GM21528 (cell line): ENCODE data around the gene GPR35.

ENCODE experiments used
- ATAC-seq: cut with Tn5 transposase; IDR thresholded peaks from one replicate; pipeline ENCODE4 v1.9.1; 2021; ENCODE audit warnings: mild to moderate bottlenecking, moderate library complexity; ENCODE audit not compliant: unreplicated experiment, low FRiP score

The GPR35 gene

GRCh38 chr2:240624950-240625621 is at the start of gene GPR35:
Gene GPR35, plus strand, starts transcription at chr2:240625480. Its CDS starts 4,473 bp downstream, at chr2:240629953.
- peak; percentile 15 for ATAC-seq

GRCh38 chr2:240576036-240576435 is 49.2 kb upstream of the GPR35 start:
- ATAC-seq: no peak

- no peak for ATAC-seq
Observed at GRCh38 chr2:240576436-240577205, 48.7 kb upstream of the GPR35 start.

- no peak for ATAC-seq
Observed at GRCh38 chr2:240577281-240578109, 47.8 kb upstream of the GPR35 start.

- no peak for ATAC-seq
Observed at GRCh38 chr2:240578110-240578450, 47.2 kb upstream of the GPR35 start.

- no peak for ATAC-seq
Observed at GRCh38 chr2:240578488-240578887, 46.8 kb upstream of the GPR35 start.

- ATAC-seq: peak; percentile 1
Observed at GRCh38 chr2:240579071-240579762, 46.1 kb upstream of the GPR35 start.

GRCh38 chr2:240579771-240580614 is 45.3 kb upstream of the GPR35 start:
- ATAC-seq: peak; percentile 33

- ATAC-seq: no peak
Observed at GRCh38 chr2:240581811-240582210, 43.5 kb upstream of the GPR35 start.

GRCh38 chr2:240582781-240583180 is 42.5 kb upstream of the GPR35 start:
- no peak for ATAC-seq

- no peak for ATAC-seq
Observed at GRCh38 chr2:240583774-240584173, 41.5 kb upstream of the GPR35 start.

- peak; percentile 57 for ATAC-seq
Observed at GRCh38 chr2:240584486-240585031, 40.7 kb upstream of the GPR35 start.

- peak; percentile 34 for ATAC-seq
Observed at GRCh38 chr2:240585101-240585500, 40.2 kb upstream of the GPR35 start.

GRCh38 chr2:240585681-240586197 is 39.5 kb upstream of the GPR35 start:
- no peak for ATAC-seq

- peak; percentile 61 for ATAC-seq
Observed at GRCh38 chr2:240586198-240586918, 38.9 kb upstream of the GPR35 start, which contains the start of gene CAPN10. Gene CAPN10, plus strand, starts transcription at chr2:240586734. Its CDS starts 178 bp downstream, at chr2:240586912.

GRCh38 chr2:240586919-240587800 is 38.1 kb upstream of the GPR35 start:
- peak; percentile 10 for ATAC-seq

- no peak for ATAC-seq
Observed at GRCh38 chr2:240588006-240588655, 37.1 kb upstream of the GPR35 start.
